ENCODE measurements around the gene NME1.

DNA sequence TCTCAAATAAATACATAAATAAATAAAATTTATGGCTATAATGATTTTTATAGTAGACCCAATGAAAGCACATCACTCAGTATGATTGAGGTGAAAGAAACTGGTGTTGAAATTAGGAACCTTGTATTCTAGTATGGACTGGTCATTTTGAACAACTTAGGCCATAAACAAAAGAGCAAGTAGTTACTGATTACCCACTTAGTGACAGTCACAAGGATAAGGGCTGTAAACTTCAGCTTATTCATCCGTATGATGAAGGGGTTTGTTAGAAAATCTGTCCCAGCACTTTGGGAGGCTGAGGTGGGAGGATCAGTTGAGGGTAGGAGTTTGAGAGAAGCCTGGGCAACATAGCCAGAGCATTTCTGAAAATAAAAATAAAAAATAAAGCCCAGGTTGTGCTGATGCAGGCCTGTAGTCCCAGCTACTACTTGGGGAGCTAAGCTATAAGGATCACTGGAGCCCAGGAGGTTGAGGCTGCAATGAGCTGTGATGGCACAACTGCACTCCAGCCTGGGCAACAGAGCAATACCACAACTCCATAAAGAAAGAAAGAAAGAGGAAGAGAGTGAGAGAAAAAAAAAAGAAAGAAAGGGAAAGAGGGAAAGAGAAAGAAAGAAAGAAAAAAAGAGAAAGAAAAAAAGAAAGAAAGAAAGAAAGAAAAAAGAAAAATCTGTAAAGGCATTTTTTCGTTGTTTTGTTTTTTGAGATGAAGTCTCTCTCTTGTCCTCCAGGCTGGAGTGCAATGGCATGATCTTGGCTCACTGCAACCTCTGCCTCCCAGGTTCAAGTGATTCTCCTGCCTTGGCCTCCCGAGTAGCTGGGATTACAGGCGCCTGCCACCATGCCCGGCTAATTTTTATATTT lies 28.5 kb upstream of the NME1 start:
- TF ChIP-seq, protein P1, sequence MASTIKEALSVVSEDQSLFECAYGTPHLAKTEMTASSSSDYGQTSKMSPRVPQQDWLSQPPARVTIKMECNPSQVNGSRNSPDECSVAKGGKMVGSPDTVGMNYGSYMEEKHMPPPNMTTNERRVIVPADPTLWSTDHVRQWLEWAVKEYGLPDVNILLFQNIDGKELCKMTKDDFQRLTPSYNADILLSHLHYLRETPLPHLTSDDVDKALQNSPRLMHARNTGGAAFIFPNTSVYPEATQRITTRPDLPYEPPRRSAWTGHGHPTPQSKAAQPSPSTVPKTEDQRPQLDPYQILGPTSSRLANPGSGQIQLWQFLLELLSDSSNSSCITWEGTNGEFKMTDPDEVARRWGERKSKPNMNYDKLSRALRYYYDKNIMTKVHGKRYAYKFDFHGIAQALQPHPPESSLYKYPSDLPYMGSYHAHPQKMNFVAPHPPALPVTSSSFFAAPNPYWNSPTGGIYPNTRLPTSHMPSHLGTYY (CRISPR knock-in tag; IDR thresholded peaks at IDR 0.05): no peak
- no peak for TF ChIP-seq ZNF263 (CRISPR knock-in tag; IDR thresholded peaks at IDR 0.05; ENCODE audit: low read depth)
- TF ChIP-seq, protein P2, sequence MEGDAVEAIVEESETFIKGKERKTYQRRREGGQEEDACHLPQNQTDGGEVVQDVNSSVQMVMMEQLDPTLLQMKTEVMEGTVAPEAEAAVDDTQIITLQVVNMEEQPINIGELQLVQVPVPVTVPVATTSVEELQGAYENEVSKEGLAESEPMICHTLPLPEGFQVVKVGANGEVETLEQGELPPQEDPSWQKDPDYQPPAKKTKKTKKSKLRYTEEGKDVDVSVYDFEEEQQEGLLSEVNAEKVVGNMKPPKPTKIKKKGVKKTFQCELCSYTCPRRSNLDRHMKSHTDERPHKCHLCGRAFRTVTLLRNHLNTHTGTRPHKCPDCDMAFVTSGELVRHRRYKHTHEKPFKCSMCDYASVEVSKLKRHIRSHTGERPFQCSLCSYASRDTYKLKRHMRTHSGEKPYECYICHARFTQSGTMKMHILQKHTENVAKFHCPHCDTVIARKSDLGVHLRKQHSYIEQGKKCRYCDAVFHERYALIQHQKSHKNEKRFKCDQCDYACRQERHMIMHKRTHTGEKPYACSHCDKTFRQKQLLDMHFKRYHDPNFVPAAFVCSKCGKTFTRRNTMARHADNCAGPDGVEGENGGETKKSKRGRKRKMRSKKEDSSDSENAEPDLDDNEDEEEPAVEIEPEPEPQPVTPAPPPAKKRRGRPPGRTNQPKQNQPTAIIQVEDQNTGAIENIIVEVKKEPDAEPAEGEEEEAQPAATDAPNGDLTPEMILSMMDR (IDR thresholded peaks at IDR 0.05): no peak
- no peak for TF ChIP-seq CREB1 (CRISPR knock-in tag; IDR thresholded peaks at IDR 0.05)

All from WTC11 (cell line).